CD14-positive monocyte (primary cell): ENCODE results near the gene TGM4. TPM values are rescaled to one million over a fixed set of nuclear protein-coding genes. Genes with fewer than 3 reads are reported as not detected.

Source experiments
- DNase-seq, 3 donors: peaks; one replicate each; pipeline ENCODE4 v3.0.0-alpha.2; 2011 to 2022
- H2AFZ ChIP-seq: 2 replicates; pipeline ENCODE4 v1.6.0; 2012; ENCODE audit warnings: mild to moderate bottlenecking, low read depth, low read length, inconsistent platforms; ENCODE audit not compliant: insufficient read depth, poor library complexity, severe bottlenecking
- H3K27ac ChIP-seq, 2 donors: 1 replicate in 1 of 2; 2 replicates in 1 of 2; pipeline ENCODE4 v1.5.1; 2012 to 2013; ENCODE audit warnings: low read length in 2 of 2, control low read depth in 1 of 2, inconsistent platforms in 1 of 2, low read depth in 1 of 2, mild to moderate bottlenecking in 1 of 2
- H3K27me3 ChIP-seq, 2 donors: one replicate each; pipeline versions ENCODE4 v1.6.0 to v1.6.1; 2011 to 2013; ENCODE audit warnings: low read length in 2 of 2; ENCODE audit not compliant: control insufficient read depth in 2 of 2, insufficient read depth in 2 of 2
- H3K36me3 ChIP-seq, 2 donors: replicated peaks in 1 of 2; 1 replicate in 1 of 2; 2 replicates in 1 of 2; pipeline versions ENCODE4 v1.5.1 to v1.6.1; 2012 to 2013; ENCODE audit warnings: low read length in 2 of 2, control low read depth in 1 of 2, inconsistent platforms in 1 of 2, mild to moderate bottlenecking in 1 of 2; ENCODE audit not compliant: insufficient read depth in 2 of 2, control insufficient read depth in 1 of 2
- H3K4me1 ChIP-seq, 2 donors: 1 replicate in 1 of 2; 2 replicates in 1 of 2; pipeline versions ENCODE4 v1.5.1 to v1.6.1; 2012 to 2013; ENCODE audit warnings: low read length in 2 of 2, control low read depth in 1 of 2, inconsistent platforms in 1 of 2, mild to moderate bottlenecking in 1 of 2, moderate library complexity in 1 of 2; ENCODE audit not compliant: insufficient read depth in 2 of 2, control insufficient read depth in 1 of 2
- H3K4me2 ChIP-seq: replicated peaks from 2 replicates; pipeline ENCODE3; 2012; ENCODE audit warnings: low read length, moderate library complexity, mild to moderate bottlenecking; ENCODE audit not compliant: poor library complexity, severe bottlenecking; ENCODE audit errors: extremely low read depth
- H3K4me3 ChIP-seq, 3 experiments: fragments of 200-600 bp in 1 of 3; sonication (generic) in 1 of 3; replicated peaks in 1 of 3; 1 replicate in 2 of 3; 2 replicates in 1 of 3; pipeline ENCODE4 v1.5.1; 2011 to 2013; ENCODE audit warnings: low read length in 3 of 3, mild to moderate bottlenecking in 3 of 3, control low read depth in 2 of 3, low read depth in 2 of 3, inconsistent platforms in 1 of 3, moderate library complexity in 1 of 3
- H3K79me2 ChIP-seq: 2 replicates; pipeline ENCODE4 v1.6.0; 2012; ENCODE audit warnings: mild to moderate bottlenecking, control low read depth, inconsistent platforms, low read length, moderate library complexity; ENCODE audit not compliant: insufficient read depth
- H3K9ac ChIP-seq: 2 replicates; pipeline ENCODE4 v1.6.0; 2017; ENCODE audit warnings: low read length, mild to moderate bottlenecking; ENCODE audit not compliant: insufficient read depth, poor library complexity, severe bottlenecking
- H3K9me3 ChIP-seq, 2 donors: replicated peaks in 1 of 2; 1 replicate in 1 of 2; 2 replicates in 1 of 2; pipeline versions ENCODE4 v1.5.1 to v1.6.1; 2012 to 2013; ENCODE audit warnings: low read length in 2 of 2, control low read depth in 1 of 2; ENCODE audit not compliant: control insufficient read depth in 1 of 2, insufficient read depth in 1 of 2
- H4K20me1 ChIP-seq: 2 replicates; pipeline ENCODE4 v1.6.0; 2012; ENCODE audit warnings: mild to moderate bottlenecking, low read length, control low read depth, moderate library complexity; ENCODE audit not compliant: insufficient read depth
- H3K27ac Mint-ChIP-seq, 7 donors: one replicate each; pipeline ENCODE4 v1.8.0; 2020; ENCODE audit warnings: mild to moderate bottlenecking in 7 of 7, mixed read lengths in 7 of 7, moderate library complexity in 6 of 7, inconsistent platforms in 2 of 7
- H3K27me3 Mint-ChIP-seq, 3 donors: one replicate each; pipeline ENCODE4 v1.8.0; 2021 to 2022; ENCODE audit warnings: low read depth in 3 of 3, mild to moderate bottlenecking in 3 of 3, mixed read lengths in 3 of 3, moderate library complexity in 3 of 3, inconsistent platforms in 1 of 3
- H3K36me3 Mint-ChIP-seq, 2 donors: one replicate each; pipeline ENCODE4 v1.8.0; 2020; ENCODE audit warnings: mixed read lengths in 2 of 2, inconsistent platforms in 1 of 2, mild to moderate bottlenecking in 1 of 2
- H3K4me1 Mint-ChIP-seq: one replicate; pipeline ENCODE4 v1.8.0; 2020; ENCODE audit warnings: mild to moderate bottlenecking, mixed read lengths
- H3K4me3 Mint-ChIP-seq, 2 donors: one replicate each; pipeline ENCODE4 v1.8.0; 2020; ENCODE audit warnings: mild to moderate bottlenecking in 2 of 2, mixed read lengths in 2 of 2, moderate library complexity in 1 of 2
- H3K9me3 Mint-ChIP-seq, 7 donors: one replicate each; pipeline ENCODE4 v1.8.0; 2020 to 2022; ENCODE audit warnings: mixed read lengths in 7 of 7, mild to moderate bottlenecking in 6 of 7, moderate library complexity in 6 of 7, inconsistent platforms in 2 of 7
- WGBS: methylation state at CpG from one replicate; pipeline ENCODE4 v1.1.5; 2013; ENCODE audit warnings: missing lambda C conversion rate; ENCODE audit not compliant: insufficient coverage; 5-methylcytosine and 5-hydroxymethylcytosine counted together
- intact Hi-C, 2 donors: fragments of 100-400 bp; cut with micrococcal nuclease; formaldehyde crosslinking; loops; one replicate each; pipeline versions ENCODE4 v1.15.0 to v1.15.1; 2023
- polyA plus RNA-seq, 3 donors: library from polyadenylated mRNA; depleted of rRNA in 1 of 3; unstranded in 2 of 3; stranded (reverse) in 1 of 3; fragments of 300-500 nt in 2 of 3; fragments of >200 nt in 1 of 3; fragmentation: Illumina TruSeq in 2 of 3; gene quantifications; 1 replicate in 2 of 3; 2 replicates in 1 of 3; pipeline ENCODE4 v1.2.3, GENCODE V29; 2012 to 2021
- TF ChIP-seq, protein P1 (sequence below): fragments of 200-600 bp; IDR thresholded peaks from one replicate; pipeline ENCODE4 v1.8.0; 2022; ENCODE audit warnings: antibody characterized with exemption, mild to moderate bottlenecking

Gene TGM4
- polyA plus RNA-seq, 3 donors, result 0.04 TPM; not detected in 2

DNA sequence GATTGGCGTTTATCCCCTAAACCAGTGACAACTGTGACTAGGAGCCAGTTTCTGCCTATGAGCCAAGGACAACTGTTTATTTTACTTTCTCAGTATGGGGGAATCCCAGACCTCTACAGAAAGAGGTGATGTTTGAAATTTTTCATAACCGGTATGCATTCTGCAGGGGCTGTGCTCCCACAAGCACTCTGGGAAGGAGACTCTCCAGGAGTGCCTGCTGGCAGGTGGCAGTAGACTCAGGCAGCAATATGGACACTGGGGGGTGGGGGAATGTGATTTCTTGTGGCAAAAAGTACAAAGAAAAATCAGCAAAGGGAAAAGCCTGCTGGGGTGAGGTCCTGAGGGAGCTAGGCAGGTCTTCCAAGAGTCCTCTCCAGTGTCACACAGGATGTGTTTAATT lies 5.9 kb downstream of the TGM4 start:
- H3K9me3 Mint-ChIP-seq, result peaks cover 0 to 12% (median 4%) of the 10 kb centered on the region in 7 donors
- peak overlapping the region in 1 of 7 donors; percentile 53 for H3K27ac Mint-ChIP-seq
- Histone ChIP-seq H3K27me3 (no peaks in the 10 kb centered on the region), H3K36me3 (no peaks in the 10 kb centered on the region), H3K79me2 (no peaks in the 10 kb centered on the region), H2AFZ (no peak overlapping the region), H3K9ac (no peak overlapping the region), H3K27ac (no peak overlapping the region), H4K20me1 (no peaks in the 10 kb centered on the region), H3K9me3 (no peaks in the 10 kb centered on the region), H3K4me2 (no peak overlapping the region), H3K4me3 (no peak overlapping the region), H3K4me1 (no peaks in the 10 kb centered on the region)
- no peak for DNase-seq
- no peaks in the 10 kb centered on the region for H3K36me3 Mint-ChIP-seq
- intact Hi-C loops, result no loop called here
- TF ChIP-seq, protein P1, sequence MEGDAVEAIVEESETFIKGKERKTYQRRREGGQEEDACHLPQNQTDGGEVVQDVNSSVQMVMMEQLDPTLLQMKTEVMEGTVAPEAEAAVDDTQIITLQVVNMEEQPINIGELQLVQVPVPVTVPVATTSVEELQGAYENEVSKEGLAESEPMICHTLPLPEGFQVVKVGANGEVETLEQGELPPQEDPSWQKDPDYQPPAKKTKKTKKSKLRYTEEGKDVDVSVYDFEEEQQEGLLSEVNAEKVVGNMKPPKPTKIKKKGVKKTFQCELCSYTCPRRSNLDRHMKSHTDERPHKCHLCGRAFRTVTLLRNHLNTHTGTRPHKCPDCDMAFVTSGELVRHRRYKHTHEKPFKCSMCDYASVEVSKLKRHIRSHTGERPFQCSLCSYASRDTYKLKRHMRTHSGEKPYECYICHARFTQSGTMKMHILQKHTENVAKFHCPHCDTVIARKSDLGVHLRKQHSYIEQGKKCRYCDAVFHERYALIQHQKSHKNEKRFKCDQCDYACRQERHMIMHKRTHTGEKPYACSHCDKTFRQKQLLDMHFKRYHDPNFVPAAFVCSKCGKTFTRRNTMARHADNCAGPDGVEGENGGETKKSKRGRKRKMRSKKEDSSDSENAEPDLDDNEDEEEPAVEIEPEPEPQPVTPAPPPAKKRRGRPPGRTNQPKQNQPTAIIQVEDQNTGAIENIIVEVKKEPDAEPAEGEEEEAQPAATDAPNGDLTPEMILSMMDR, result no peak
- no peak overlapping the region for H3K4me3 Mint-ChIP-seq
- 100% methylated on average over 1 of the region's 2 CpGs for WGBS
- no peaks in the 10 kb centered on the region for H3K4me1 Mint-ChIP-seq
- H3K27me3 Mint-ChIP-seq, result peaks cover 4 to 8% (median 7%) of the 10 kb centered on the region in 3 donors

DNA sequence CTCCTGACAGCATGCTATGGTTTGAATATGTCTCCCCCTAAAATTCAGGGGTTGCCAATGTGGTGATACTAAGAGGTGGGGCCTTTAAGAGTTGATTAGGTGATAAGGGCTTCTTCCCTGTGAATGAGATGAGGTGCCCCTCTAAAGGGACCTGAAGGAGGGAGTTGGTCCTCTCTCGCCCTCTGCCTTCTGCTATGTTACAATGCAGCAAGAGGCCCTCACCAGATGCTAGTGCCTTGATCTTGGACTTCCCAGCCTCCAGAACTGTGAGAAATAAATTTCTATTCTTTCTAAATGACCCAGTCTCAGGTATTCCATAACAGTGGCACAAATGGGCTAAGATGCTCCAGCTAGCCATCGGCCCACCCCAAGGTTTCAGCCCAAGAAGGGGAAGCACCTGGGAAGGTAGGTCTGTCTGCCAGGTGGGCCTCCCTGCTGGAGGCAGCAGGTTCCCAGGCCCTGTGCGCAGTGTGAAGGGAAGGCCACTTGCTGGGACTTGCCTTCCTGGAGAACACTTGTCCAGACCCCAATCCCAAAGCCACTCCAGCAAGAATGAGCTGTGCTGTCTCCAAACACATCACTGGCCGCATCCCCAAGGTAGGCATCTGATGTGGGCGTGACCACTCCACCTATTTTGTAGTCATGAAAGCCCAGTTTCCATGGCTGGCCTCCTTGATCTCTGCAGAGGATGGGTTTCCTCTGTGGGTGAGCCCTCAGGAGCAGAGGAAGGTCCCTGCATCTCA lies 9.0 kb downstream of the TGM4 start:
- TF ChIP-seq, protein P1, result no peak
- no peaks in the 10 kb centered on the region for H4K20me1 ChIP-seq
- Mint-ChIP-seq H3K4me3 (no peak overlapping the region), H3K27me3 (peaks cover 2 to 8% (median 7%) of the 10 kb centered on the region in 3 donors), H3K36me3 (no peaks in the 10 kb centered on the region), H3K27ac (no peak overlapping the region), H3K4me1 (no peaks in the 10 kb centered on the region), H3K9me3 (peaks cover 0 to 13% (median 4%) of the 10 kb centered on the region in 7 donors)
- no peaks in the 10 kb centered on the region for H3K4me1 ChIP-seq
- H3K9me3 ChIP-seq, result no peaks in the 10 kb centered on the region
- DNase-seq, result no peak
- no peak overlapping the region for H2AFZ ChIP-seq
- 96% methylated on average over 4 of the region's 5 CpGs for WGBS
- no peak overlapping the region for H3K4me2 ChIP-seq
- H3K79me2 ChIP-seq, result no peaks in the 10 kb centered on the region
- no peak overlapping the region for H3K4me3 ChIP-seq
- H3K27me3 ChIP-seq, result no peaks in the 10 kb centered on the region
- H3K36me3 ChIP-seq, result no peaks in the 10 kb centered on the region
- no peak overlapping the region for H3K27ac ChIP-seq
- no peak overlapping the region for H3K9ac ChIP-seq
- intact Hi-C loops, result no loop called here
